ENCODE data around the gene BIRC3. TPM values are rescaled to one million over a fixed set of nuclear protein-coding genes. Genes with fewer than 3 reads are reported as not detected.

BIRC3 gene
- total RNA-seq, 3 donors from 2014 or later: 2.6 to 30.0 (median 10.8) TPM

DNA sequence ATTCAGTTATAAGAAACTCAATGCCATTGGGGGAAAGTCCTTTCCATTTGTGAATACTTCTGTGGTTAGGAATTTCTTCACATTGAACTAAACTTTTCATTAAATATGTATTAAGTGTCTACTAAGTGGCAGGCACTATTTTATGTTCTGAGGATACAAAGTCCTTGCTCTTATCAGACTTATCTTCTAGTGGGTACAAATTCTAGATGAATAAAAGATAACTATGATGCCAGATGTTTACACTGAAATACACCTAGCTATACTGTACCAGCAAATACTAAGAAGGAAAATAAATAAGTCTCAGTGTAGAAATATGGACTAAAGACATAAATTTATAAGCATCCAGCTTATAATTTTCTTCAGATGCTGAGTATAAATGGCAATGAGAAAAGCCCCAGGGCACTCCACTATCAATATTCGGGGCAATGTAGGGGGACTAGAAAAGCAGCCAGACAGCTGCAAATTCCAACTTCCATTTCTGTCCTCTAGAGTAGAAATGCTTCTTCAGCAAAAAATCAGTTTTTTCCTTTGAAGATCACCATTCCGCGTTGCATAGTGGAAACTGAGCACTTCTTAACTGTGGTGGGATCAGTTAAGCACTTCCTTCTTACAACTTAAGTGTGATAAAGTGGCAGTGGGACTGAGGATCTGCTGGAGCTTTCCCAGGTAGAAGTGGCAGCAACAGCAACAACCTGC lies 11.8 kb upstream of the BIRC3 start:
- Histone ChIP-seq H3K27ac (peak overlapping the region; percentile 70 to 77), H3K36me3 (no peaks in the 10 kb centered on the region), H3K4me3 (peak overlapping the region in 1 of 3 donors; percentile 21), H3K4me1 (peaks cover 0 to 17% of the 10 kb centered on the region in 2 donors), H3K9me3 (peaks cover 0 to 7% of the 10 kb centered on the region in 2 donors), H3K27me3 (no peaks in the 10 kb centered on the region)
- TF ChIP-seq, protein P1, sequence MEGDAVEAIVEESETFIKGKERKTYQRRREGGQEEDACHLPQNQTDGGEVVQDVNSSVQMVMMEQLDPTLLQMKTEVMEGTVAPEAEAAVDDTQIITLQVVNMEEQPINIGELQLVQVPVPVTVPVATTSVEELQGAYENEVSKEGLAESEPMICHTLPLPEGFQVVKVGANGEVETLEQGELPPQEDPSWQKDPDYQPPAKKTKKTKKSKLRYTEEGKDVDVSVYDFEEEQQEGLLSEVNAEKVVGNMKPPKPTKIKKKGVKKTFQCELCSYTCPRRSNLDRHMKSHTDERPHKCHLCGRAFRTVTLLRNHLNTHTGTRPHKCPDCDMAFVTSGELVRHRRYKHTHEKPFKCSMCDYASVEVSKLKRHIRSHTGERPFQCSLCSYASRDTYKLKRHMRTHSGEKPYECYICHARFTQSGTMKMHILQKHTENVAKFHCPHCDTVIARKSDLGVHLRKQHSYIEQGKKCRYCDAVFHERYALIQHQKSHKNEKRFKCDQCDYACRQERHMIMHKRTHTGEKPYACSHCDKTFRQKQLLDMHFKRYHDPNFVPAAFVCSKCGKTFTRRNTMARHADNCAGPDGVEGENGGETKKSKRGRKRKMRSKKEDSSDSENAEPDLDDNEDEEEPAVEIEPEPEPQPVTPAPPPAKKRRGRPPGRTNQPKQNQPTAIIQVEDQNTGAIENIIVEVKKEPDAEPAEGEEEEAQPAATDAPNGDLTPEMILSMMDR (IDR thresholded peaks at IDR 0.05): no peak
- TF ChIP-seq POLR2AphosphoS5 (IDR thresholded peaks at IDR 0.05) (no peak), POLR2A (IDR thresholded peaks at IDR 0.05) (no peak)
- no peak for DNase-seq (ENCODE audit: low spot score in 2 of 2)
- intact Hi-C loops (cut with DNase I; ENCODE audit: low total_unique reads): no loop called here

DNA sequence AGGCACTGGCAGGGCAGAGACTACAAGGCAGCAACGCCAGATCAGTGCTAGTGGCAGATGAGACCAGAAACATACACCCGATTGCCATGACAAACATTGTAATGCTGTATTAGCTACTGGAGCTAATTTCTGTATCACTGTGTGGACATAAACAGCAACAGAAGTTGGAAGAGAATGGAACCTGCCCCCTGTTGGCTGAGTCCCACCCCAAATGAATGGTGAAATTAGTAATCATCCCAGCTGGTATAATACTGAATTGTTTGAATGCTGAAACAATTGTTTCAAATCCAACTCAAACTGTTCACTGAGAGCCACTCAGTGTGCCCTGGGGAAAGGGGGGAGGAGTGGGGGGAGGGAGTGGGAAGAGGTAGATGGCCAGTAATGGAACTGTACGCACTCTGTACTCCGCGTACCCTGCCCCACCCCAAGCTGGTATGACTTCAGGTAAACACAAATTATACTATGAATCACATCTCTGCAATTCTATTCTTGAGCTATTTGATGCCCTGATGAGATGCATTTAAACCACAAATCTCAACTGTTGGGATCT lies 11.2 kb upstream of the BIRC3 start:
- no peak for TF ChIP-seq POLR2A (IDR thresholded peaks at IDR 0.05)
- TF ChIP-seq, protein P1 (IDR thresholded peaks at IDR 0.05): no peak
- no peak for TF ChIP-seq POLR2AphosphoS5 (IDR thresholded peaks at IDR 0.05)
- Histone ChIP-seq H3K27ac (peak overlapping the region; percentile 70 to 77), H3K27me3 (no peaks in the 10 kb centered on the region), H3K4me1 (peaks cover 0 to 17% of the 10 kb centered on the region in 2 donors), H3K36me3 (no peaks in the 10 kb centered on the region), H3K9me3 (peaks cover 0 to 7% of the 10 kb centered on the region in 2 donors), H3K4me3 (peak overlapping the region in 1 of 3 donors; percentile 21)
- intact Hi-C loops (cut with DNase I; ENCODE audit: low total_unique reads): no loop called here
- DNase-seq (ENCODE audit: low spot score in 2 of 2): peak in 1 of 2 donors; percentile 70

DNA sequence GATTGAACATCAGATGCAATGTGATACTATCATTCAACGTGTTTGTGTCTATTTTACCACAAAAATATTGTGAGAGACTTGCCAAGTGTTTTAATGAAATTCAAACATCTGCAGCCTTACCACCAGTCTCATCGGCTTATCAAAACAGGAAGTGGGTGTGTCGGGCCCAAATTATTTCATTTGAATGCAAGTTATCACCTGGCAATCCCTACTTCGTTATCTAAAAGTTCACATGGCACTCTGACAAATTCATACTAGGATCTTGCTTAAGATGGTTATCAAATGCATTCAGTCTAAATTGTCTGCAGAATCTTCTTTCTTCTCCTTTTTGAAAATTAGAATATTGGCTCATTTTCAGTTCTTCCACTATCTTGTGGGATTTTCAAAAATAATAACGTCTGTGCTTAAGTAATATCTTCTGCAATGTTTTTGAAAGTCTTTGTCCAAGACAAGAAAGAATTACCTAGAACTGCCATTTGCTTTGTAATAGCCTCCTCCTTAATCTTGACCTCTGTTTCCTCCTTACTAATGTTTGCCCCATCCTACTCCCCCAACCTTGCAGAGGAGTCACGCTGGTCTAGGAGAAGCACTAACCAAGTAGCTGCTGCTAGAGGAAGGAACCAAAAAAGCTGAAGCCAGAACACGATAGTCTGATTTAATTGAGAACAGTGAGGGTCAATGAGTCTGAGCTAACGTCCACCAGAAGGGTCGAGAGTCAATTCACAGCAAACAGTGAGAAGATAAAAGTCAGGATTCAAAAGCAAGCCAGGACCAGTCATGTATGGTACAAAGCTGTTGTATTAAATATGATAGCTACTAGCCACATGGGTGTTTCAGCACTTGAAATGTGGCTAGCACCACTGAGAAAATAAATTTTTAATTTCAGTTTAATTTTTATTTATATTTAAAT lies 10.2 kb upstream of the BIRC3 start:
- intact Hi-C loops (cut with DNase I; ENCODE audit: low total_unique reads): no loop called here
- Histone ChIP-seq H3K36me3 (no peaks in the 10 kb centered on the region), H3K9me3 (peaks cover 0 to 7% of the 10 kb centered on the region in 2 donors), H3K27me3 (no peaks in the 10 kb centered on the region), H3K27ac (peak overlapping the region; percentile 70 to 77), H3K4me1 (peaks cover 0 to 17% of the 10 kb centered on the region in 2 donors), H3K4me3 (no peak overlapping the region)
- DNase-seq (ENCODE audit: low spot score in 2 of 2): no peak
- TF ChIP-seq POLR2AphosphoS5 (IDR thresholded peaks at IDR 0.05) (no peak), POLR2A (IDR thresholded peaks at IDR 0.05) (no peak)
- TF ChIP-seq, protein P1 (IDR thresholded peaks at IDR 0.05): no peak

DNA sequence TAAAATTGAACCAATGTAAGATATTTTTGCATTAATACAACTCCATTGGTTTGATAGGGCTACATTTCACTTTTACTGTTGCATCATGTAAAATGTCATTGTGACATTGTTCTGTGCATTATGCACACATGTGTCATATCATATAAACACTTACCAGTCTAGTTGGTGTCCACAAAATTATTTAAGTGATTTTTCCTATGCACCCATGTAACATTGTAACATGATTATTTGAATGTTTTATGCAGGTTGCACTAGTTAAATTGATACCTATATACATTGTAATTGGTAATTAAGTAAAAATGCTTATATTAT lies 9.6 kb upstream of the BIRC3 start:
- H3K4me1 ChIP-seq: peaks cover 0 to 17% of the 10 kb centered on the region in 2 donors
- no peaks in the 10 kb centered on the region for H3K36me3 ChIP-seq
- no peaks in the 10 kb centered on the region for H3K27me3 ChIP-seq
- no peak for TF ChIP-seq POLR2AphosphoS5 (IDR thresholded peaks at IDR 0.05)
- no peak for TF ChIP-seq POLR2A (IDR thresholded peaks at IDR 0.05)
- TF ChIP-seq, protein P1 (IDR thresholded peaks at IDR 0.05): no peak
- H3K4me3 ChIP-seq: no peak overlapping the region
- H3K9me3 ChIP-seq: peaks cover 0 to 2% of the 10 kb centered on the region in 2 donors
- H3K27ac ChIP-seq: no peak overlapping the region
- no peak for DNase-seq (ENCODE audit: low spot score in 2 of 2)
- intact Hi-C loops (cut with DNase I; ENCODE audit: low total_unique reads): no loop called here

Data from breast epithelium (tissue), 4 donors.